Activated T-helper 17 cell treated with anti-CD3 and anti-CD28 coated beads, Interleukin-2, amount 50 U/mL, for 72 hours (primary cell): Measurements from ENCODE around the gene PSMA8. TPM values are rescaled to one million over a fixed set of nuclear protein-coding genes. Genes with fewer than 3 reads are reported as not detected.
"Not testable (repeated sequence)": the region's sequence is repeated elsewhere in the genome, so short reads cannot be mapped to it uniquely, and the experiment has no call there.

Experiments used
- ATAC-seq: fragments of 150-1000 bp; cut with Tn5 transposase; replicated peaks from 2 replicates; pipeline ENCODE4 v1.10.0; 2021; ENCODE audit warnings: mild to moderate bottlenecking, moderate library complexity
- H3K27ac Mint-ChIP-seq: one replicate; pipeline ENCODE4 v1.8.0; 2022; ENCODE audit warnings: mixed read lengths
- H3K27me3 Mint-ChIP-seq: one replicate; pipeline ENCODE4 v1.8.0; 2022; ENCODE audit warnings: mixed read lengths
- H3K36me3 Mint-ChIP-seq: one replicate; pipeline ENCODE4 v1.8.0; 2022; ENCODE audit warnings: low read depth, mild to moderate bottlenecking, mixed read lengths
- H3K4me1 Mint-ChIP-seq: one replicate; pipeline ENCODE4 v1.8.0; 2022; ENCODE audit warnings: mixed read lengths
- H3K4me3 Mint-ChIP-seq: one replicate; pipeline ENCODE4 v1.8.0; 2022; ENCODE audit warnings: mild to moderate bottlenecking, mixed read lengths
- H3K9me3 Mint-ChIP-seq: one replicate; pipeline ENCODE4 v1.8.0; 2022; ENCODE audit warnings: mixed read lengths
- total RNA-seq, 2 donors: library from RNA; stranded (reverse); gene quantifications; one replicate each; pipeline ENCODE4 v1.2.3, GENCODE V29; 2022

Gene PSMA8
- total RNA-seq, 2 donors from 2014 or later, result 0.58 TPM; not detected in 1

DNA sequence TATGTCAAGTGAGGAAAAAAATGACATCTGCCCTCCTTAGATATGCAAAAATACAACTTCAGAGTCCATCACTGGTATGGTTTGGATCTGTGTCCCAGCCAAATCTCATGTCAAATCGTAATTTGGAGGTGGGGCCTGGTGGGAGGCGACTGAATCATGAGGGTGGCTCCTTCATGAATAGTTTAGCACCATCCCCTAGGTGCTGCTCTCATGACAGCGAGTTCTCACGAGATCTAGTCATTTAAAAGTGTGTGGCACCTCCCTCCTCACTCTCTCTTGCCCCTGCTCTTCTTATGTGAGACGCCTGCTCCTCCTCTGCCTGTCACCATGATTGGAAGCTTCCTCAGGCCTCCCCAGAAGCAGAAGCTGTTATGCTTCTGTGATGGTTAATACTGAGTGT, 5.9 kb upstream of the PSMA8 start:
- no peaks in the 10 kb centered on the region for H3K27me3 Mint-ChIP-seq
- H3K9me3 Mint-ChIP-seq, result peaks cover 7% of the 10 kb centered on the region
- H3K4me1 Mint-ChIP-seq, result no peaks in the 10 kb centered on the region
- no peak overlapping the region for H3K27ac Mint-ChIP-seq
- H3K36me3 Mint-ChIP-seq, result no peaks in the 10 kb centered on the region
- ATAC-seq, result no peak
- no peak overlapping the region for H3K4me3 Mint-ChIP-seq

DNA sequence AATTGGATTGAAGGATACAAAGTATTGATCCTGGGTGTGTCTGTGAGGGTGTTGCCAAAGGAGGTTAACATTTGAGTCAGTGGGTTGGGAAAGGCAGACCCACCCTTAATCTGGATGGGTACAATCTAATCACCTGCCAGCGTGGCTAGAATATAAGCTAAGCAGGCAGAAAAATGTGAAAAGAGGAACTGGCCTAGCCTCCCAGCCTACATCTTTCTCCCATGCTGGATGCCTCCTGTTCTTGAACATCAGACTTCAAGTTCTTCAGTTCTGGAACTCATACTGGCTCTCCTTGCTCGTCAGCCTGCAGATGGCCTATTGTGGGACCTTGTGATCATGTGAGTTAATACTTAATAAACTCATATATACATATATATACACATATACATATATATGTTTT, 5.5 kb upstream of the PSMA8 start:
- H3K27ac Mint-ChIP-seq, H3K4me1 Mint-ChIP-seq, ATAC-seq, H3K9me3 Mint-ChIP-seq, H3K4me3 Mint-ChIP-seq, H3K27me3 Mint-ChIP-seq, H3K36me3 Mint-ChIP-seq: not testable (repeated sequence)

DNA sequence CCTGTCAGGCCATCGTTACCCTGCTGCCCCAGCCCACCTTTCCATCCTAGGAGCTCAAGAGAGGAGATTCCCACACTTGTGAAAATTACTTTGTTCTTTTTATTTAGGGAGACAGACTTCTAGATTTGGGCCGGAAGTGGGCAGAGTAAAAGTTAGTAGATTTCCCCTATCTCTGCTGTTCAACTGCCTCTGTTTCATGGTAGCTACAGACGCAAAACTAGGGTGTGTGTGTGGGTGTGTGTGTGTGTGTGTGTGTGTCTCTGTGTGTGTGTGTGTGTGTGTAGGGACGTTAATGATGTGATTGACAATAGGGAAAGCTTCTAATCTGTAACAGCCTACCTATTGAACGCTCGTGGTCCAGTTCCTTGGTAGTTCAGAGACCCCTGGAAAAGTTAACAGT, 438 bp downstream of the PSMA8 start:
- ATAC-seq, result peak; percentile 40
- H3K9me3 Mint-ChIP-seq, result no peaks in the 10 kb centered on the region
- H3K4me3 Mint-ChIP-seq, result peak overlapping the region; percentile 68
- H3K36me3 Mint-ChIP-seq, result no peaks in the 10 kb centered on the region
- H3K4me1 Mint-ChIP-seq, result no peaks in the 10 kb centered on the region
- H3K27me3 Mint-ChIP-seq, result no peaks in the 10 kb centered on the region
- H3K27ac Mint-ChIP-seq, result peak overlapping the region; percentile 58

DNA sequence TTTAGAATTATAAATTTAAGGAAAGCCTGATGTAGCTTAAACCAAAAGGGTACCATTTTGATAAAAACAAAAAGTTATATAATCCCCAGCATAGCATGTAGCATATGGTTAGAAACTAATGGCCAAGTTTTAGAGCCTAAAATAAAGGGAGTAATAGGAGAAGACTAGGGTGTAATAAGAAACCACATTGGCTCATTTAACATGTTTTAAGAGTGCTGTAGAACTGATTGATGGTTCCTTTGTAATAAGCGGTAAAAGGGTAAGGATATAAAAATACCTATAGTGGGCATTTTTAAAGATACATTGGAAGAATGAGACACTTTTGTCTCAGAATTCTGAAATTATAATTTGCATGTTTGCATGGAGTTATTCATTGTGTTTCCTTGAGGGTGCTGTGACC, 1.9 kb downstream of the PSMA8 start:
- ATAC-seq, result no peak
- H3K27ac Mint-ChIP-seq, result no peak overlapping the region
- H3K4me1 Mint-ChIP-seq, result no peaks in the 10 kb centered on the region
- no peak overlapping the region for H3K4me3 Mint-ChIP-seq
- H3K36me3 Mint-ChIP-seq, result no peaks in the 10 kb centered on the region
- H3K9me3 Mint-ChIP-seq, result no peaks in the 10 kb centered on the region
- H3K27me3 Mint-ChIP-seq, result no peaks in the 10 kb centered on the region

DNA sequence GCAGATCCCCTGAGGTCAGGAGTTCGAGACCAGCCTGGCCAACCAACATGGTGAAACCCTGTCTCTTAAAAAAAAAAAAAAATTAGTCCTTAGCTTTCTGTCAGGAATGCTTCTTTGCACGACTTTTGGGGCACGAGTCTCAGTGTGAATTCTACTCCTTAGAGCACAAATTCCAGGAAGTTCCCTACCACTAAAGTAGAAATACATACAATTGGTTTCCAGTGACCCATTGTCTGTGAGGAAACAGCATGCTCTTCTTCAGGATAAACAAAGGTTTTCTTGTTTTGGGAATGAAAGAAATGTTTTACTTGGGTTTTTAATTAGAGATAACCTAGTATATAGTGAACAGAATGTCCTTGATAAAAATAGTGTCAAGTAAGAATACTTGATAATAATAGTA, 23.7 kb downstream of the PSMA8 start:
- Mint-ChIP-seq H3K27ac (no peak overlapping the region), H3K4me1 (no peaks in the 10 kb centered on the region), H3K27me3 (no peaks in the 10 kb centered on the region), H3K9me3 (no peaks in the 10 kb centered on the region), H3K4me3 (no peak overlapping the region), H3K36me3 (no peaks in the 10 kb centered on the region)
- ATAC-seq, result no peak

DNA sequence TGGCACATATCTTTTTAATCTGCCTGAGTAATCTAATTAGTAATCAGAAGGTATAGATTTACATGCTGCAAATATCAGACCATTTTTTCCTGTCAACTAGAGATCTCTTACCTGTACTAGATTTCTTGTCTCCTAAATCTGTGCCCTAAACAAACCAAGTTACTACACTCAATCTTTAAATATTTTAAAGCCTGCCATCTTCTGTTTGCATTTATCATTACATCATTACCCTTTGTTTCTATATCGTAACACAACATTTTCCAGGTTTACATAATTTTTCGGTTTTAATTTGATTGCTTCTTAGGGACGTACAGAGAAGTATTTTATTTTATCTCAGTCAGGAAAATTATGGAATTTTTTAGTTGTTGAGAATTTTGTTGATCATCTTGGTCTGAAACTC, 25.7 kb downstream of the PSMA8 start:
- H3K27me3 Mint-ChIP-seq, result no peaks in the 10 kb centered on the region
- H3K9me3 Mint-ChIP-seq, result no peaks in the 10 kb centered on the region
- no peak overlapping the region for H3K4me3 Mint-ChIP-seq
- H3K27ac Mint-ChIP-seq, result no peak overlapping the region
- H3K36me3 Mint-ChIP-seq, result no peaks in the 10 kb centered on the region
- H3K4me1 Mint-ChIP-seq, result no peaks in the 10 kb centered on the region
- ATAC-seq, result no peak

DNA sequence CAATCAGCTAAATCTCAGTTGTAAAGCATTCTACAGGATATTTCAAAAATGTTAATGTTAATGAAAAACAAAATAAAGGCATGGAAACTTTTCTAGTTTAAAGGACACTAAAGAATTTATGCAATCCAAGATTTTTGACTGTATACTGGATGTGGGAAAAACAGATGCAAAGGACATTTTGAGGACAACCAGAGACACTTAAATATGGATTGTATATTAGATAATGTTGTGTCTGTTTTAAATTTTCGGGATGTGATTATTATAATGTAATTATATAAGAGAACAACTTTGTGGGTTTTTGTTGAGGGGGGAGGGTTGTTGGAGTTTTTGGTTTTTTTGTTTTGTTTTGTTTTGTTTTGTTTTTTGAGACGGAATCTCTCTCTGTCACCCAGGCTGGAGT, 30.9 kb downstream of the PSMA8 start:
- H3K4me3 Mint-ChIP-seq, result no peak overlapping the region
- H3K4me1 Mint-ChIP-seq, result no peaks in the 10 kb centered on the region
- no peaks in the 10 kb centered on the region for H3K27me3 Mint-ChIP-seq
- no peak for ATAC-seq
- no peak overlapping the region for H3K27ac Mint-ChIP-seq
- H3K36me3 Mint-ChIP-seq, result no peaks in the 10 kb centered on the region
- H3K9me3 Mint-ChIP-seq, result no peaks in the 10 kb centered on the region

DNA sequence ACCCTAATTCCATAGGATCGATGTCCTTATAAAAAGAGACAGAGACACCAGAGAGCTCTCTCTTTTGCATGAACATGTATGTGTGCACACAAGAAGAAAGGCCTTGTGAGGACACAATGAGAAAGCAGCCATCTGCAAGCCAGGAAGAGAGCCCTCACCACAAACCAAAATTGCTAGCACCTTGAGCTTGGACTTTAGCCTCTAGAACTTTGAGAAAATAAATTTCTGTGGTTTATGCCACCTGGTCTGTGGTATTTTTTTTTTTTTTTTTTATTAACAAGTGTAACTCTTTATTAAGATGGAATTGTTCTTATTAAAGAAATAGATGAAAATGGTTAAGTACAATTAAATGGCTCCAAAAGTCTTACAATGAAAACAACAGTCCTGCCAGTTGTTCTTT, 33.9 kb downstream of the PSMA8 start:
- not testable (repeated sequence) for H3K9me3 Mint-ChIP-seq, H3K4me1 Mint-ChIP-seq, H3K27ac Mint-ChIP-seq, H3K4me3 Mint-ChIP-seq, ATAC-seq, H3K36me3 Mint-ChIP-seq, H3K27me3 Mint-ChIP-seq

DNA sequence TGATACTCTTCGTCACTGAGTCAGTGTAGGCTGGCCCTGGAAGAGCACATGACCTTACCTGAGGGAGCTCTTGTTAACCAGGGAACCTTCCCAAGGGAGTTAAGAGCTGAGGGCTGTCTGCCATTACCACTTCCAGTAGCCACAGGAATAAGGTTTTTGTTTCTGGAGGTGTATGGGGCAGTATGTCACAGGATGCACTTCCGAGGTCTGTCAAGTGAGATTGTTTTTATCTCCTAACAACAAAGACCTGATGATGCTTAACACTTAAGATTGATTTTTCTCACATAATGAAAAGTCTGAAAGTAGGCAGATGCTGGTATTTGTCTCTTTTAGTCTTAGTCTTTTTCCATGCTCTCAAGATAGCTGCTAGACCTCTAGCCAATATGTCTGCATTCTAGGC, 41.8 kb downstream of the PSMA8 start:
- no peak overlapping the region for H3K4me3 Mint-ChIP-seq
- H3K36me3 Mint-ChIP-seq, result no peaks in the 10 kb centered on the region
- peaks cover 5% of the 10 kb centered on the region for H3K27me3 Mint-ChIP-seq
- ATAC-seq, result no peak
- peaks cover 5% of the 10 kb centered on the region for H3K4me1 Mint-ChIP-seq
- no peaks in the 10 kb centered on the region for H3K9me3 Mint-ChIP-seq
- H3K27ac Mint-ChIP-seq, result no peak overlapping the region

DNA sequence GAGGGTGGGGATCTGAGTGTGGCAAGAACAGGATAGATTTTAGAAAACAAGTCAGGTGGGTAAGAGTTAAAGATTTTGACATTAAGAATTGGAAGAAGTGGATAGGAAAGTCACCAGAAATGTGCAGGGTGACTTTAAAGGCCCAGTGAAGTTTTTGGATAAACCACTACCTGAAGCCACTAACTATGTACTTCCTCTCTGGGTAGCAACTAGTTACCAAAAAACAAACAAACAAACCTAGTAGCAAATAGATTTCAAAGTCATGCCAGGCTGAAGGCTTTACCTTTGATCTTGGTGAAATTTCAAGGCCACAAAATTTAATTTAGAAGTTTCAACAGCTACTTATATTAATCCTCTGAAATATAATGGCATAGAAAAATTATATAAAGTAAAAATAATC, 42.5 kb downstream of the PSMA8 start:
- no peak for ATAC-seq
- Mint-ChIP-seq H3K4me1 (peaks cover 5% of the 10 kb centered on the region), H3K9me3 (no peaks in the 10 kb centered on the region), H3K36me3 (no peaks in the 10 kb centered on the region), H3K27ac (no peak overlapping the region), H3K4me3 (no peak overlapping the region), H3K27me3 (peaks cover 5% of the 10 kb centered on the region)

DNA sequence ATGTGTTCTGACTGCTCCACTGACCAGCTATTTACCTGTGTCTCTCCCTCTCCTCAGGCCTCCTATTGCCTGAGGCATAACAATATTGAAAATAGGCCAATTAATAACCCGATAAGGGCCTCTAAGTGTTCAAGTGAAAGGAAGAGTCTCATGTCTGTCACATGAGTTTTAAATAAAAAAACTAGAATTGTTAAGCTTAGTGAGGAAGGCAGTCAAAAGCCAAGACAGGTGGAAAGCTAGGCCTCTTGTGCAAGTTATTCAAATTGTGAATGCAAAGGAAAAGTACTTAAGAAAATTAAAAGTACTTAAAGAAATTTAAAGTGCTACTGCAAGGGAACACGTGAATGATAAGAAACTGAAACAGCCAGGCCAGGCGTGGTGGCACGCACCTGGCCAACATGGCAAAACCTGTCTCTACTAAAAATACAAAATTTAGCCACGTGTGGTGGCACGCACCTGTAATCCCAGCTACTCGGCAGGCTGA, 47.7 kb downstream of the PSMA8 start:
- ATAC-seq, result no peak
- Mint-ChIP-seq H3K4me3 (no peak overlapping the region), H3K27ac (no peak overlapping the region), H3K9me3 (no peaks in the 10 kb centered on the region), H3K4me1 (no peaks in the 10 kb centered on the region), H3K27me3 (no peaks in the 10 kb centered on the region), H3K36me3 (no peaks in the 10 kb centered on the region)

DNA sequence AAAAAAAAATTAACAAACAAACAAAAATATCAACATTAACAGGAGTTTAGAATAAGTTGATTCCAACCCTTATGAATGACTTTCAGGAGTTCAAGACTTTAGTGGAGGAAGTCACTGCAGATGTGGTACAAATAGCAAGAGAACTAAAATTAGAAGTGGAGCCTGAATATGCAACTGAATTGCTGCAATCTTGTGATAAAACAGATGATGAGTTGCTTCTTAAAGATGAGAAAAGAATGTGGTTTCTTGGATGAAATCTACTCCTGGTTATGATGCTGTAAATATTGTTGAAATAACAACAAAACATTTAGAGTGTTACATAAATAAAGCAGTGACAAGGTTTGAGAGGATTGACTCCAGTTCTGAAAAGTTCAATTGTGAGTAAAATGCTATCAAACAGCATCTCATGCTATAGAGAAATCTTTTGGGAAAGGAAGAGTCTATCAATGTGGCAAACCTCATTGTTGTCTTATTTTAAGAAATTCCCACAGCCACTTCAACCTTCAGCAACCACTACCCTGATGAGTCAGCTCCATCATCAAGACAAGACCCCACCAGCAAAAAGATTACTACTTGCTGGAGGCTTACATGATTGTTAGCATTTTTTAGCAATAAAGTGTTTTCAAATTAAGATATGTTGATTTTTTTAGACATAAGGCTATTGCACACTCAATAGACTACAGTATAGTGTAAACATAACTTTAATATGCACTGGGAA, 49.9 kb downstream of the PSMA8 start:
- no peak for ATAC-seq
- H3K9me3 Mint-ChIP-seq, result no peaks in the 10 kb centered on the region
- H3K4me3 Mint-ChIP-seq, result no peak overlapping the region
- no peaks in the 10 kb centered on the region for H3K36me3 Mint-ChIP-seq
- no peaks in the 10 kb centered on the region for H3K4me1 Mint-ChIP-seq
- H3K27me3 Mint-ChIP-seq, result no peaks in the 10 kb centered on the region
- H3K27ac Mint-ChIP-seq, result no peak overlapping the region

DNA sequence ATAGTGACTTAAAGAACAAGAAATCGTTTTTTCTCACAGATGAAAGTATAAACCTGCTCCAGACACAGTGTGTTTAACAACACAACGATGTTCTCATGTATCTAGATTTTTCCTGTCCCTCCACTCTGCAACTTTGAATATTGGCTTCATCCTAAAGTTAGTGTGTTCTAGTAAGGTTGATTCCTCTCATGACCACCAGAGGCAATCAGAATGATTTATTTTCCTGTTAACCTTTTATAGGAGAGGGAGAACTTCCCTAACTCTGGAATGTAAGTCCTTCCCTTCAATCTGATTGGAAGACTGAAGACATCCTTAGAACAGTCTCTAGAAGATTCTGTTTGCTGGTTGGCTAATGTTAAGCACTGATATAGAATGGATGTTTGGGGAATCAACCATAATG, 51.6 kb downstream of the PSMA8 start:
- no peaks in the 10 kb centered on the region for H3K27me3 Mint-ChIP-seq
- no peak overlapping the region for H3K27ac Mint-ChIP-seq
- no peaks in the 10 kb centered on the region for H3K9me3 Mint-ChIP-seq
- no peak overlapping the region for H3K4me3 Mint-ChIP-seq
- no peaks in the 10 kb centered on the region for H3K4me1 Mint-ChIP-seq
- no peak for ATAC-seq
- no peaks in the 10 kb centered on the region for H3K36me3 Mint-ChIP-seq

DNA sequence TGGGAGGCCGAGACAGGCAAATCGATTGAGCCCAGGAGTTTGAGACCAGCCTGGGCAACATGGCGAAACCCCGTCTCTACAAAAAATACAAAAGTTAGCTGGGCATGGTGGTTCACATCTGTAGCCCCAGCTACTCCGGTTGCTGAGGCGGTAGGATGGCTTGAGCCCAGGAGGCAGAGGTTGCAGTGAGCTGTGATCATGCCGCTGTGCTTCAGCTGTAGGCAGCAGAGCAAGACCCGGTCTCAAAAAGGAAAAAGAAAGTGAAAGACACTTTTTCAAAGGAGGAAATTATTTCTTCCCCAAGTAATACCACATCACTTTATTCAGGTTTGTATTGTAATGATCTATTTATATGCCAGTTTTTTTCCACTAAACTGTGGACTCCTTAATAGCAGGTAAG, 56.8 kb downstream of the PSMA8 start:
- peak overlapping the region; percentile 77 for H3K27ac Mint-ChIP-seq
- H3K9me3 Mint-ChIP-seq, result no peaks in the 10 kb centered on the region
- no peaks in the 10 kb centered on the region for H3K4me1 Mint-ChIP-seq
- H3K4me3 Mint-ChIP-seq, result peak overlapping the region; percentile 74
- H3K36me3 Mint-ChIP-seq, result no peaks in the 10 kb centered on the region
- no peaks in the 10 kb centered on the region for H3K27me3 Mint-ChIP-seq
- peak; percentile 67 for ATAC-seq

DNA sequence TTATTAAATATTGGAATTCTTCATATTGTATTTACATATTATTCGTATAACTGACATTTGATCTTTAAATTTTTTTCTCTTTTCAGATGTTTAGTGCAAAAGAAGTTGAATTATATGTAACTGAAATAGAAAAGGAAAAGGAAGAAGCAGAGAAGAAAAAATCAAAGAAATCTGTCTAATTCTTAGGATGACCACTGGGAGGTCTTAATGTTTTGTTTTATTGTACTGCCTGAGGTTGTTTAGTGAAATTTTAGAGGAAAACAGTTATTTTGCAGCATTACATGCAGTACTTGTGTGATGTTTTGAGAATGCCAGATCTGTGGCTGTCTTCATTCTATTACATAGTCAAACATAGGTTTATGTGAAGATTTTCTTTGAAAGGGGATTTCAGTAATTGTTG, 58.6 kb downstream of the PSMA8 start:
- Mint-ChIP-seq H3K9me3 (no peaks in the 10 kb centered on the region), H3K36me3 (no peaks in the 10 kb centered on the region), H3K27me3 (no peaks in the 10 kb centered on the region), H3K4me3 (no peak overlapping the region), H3K27ac (no peak overlapping the region), H3K4me1 (no peaks in the 10 kb centered on the region)
- no peak for ATAC-seq

DNA sequence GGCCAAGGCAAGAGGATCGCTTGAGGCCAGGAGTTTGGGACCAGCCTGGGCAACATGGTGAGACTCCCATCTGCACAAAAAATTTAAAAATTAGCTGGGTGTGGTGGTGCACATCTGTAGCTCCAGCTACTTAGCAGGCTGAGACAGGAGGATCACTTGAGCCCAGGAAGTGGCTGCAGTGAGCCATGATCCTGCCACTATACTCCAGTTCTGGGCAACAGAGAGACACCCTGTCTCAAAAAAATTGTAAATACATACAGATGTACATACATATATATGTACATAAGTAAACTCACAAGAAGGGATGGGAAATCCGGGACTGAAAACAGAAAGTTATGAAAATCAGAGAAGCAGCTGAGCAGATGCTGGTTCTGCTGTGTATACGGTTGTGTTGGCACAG, 62.9 kb downstream of the PSMA8 start:
- Mint-ChIP-seq H3K4me3 (no peak overlapping the region), H3K36me3 (no peaks in the 10 kb centered on the region), H3K9me3 (no peaks in the 10 kb centered on the region), H3K4me1 (no peaks in the 10 kb centered on the region), H3K27me3 (no peaks in the 10 kb centered on the region), H3K27ac (no peak overlapping the region)
- ATAC-seq, result no peak
